Astrocyte of the hippocampus (primary cell): ENCODE results near the gene CENPT.

Experiments
- DNase-seq: peaks from one replicate; pipeline ENCODE4 v3.0.0; 2011; ENCODE audit warnings: low read depth, low spot score

The CENPT gene

GRCh38 chr16:67847064-67847861 is at the start of gene CENPT:
CENPT (minus strand) TSS chr16:67847693; CDS start chr16:67833859, 13,834 bp downstream.
- DNase-seq = peak; percentile 67

DNA sequence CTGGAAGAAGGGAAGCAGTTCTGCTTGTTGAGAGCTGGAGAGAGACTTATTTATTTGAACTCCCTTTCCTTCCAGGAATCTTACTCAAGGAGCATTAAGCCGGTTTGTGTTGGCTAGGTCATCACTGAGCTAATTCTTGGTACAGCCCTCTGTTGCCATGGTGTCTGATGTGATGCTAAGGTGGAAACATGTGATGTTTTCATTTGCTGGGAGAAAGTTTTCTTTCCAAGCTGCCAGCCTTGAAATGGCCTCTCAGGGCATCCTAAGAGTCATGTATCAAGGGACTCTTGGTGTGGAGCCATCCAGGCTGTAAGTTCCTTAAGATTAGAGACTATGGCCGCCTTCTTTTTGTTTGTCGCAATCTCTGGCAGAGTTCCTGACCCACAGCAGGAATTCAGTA is 49.7 kb upstream of the CENPT start:
- peak; percentile 85 for DNase-seq

DNA sequence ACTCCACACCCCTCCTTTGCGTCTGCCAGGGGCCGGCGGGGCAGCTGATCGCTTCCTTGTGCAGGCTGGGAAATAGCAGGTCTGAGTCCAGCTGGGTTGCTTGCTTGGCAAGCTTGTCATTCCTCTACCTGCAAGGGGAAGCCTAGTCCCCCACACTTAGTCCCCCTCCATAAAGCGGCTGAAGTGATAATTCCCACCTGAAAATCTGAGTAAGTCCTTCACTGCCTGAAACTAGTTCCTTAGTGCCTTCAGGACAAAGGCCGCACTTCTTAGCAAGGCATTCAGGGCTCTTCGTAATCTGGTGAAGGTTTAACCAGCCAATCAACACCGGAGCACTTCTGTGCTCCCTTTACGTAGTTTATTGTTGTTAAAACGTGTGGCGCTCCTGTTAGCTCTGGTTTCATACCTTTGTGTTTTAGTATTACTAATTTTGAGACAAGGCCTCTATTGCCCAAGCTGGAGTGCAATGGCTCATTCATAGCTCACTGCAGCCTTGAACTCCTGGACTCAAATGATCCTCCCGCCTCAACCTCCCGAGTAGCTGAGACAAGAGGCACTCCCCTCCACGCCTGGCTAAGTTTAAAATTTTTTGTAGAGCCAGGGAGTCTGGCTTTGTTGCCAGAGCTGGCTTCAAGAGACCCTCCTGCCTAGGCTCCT is 46.4 kb upstream of the CENPT start:
- no peak for DNase-seq

DNA sequence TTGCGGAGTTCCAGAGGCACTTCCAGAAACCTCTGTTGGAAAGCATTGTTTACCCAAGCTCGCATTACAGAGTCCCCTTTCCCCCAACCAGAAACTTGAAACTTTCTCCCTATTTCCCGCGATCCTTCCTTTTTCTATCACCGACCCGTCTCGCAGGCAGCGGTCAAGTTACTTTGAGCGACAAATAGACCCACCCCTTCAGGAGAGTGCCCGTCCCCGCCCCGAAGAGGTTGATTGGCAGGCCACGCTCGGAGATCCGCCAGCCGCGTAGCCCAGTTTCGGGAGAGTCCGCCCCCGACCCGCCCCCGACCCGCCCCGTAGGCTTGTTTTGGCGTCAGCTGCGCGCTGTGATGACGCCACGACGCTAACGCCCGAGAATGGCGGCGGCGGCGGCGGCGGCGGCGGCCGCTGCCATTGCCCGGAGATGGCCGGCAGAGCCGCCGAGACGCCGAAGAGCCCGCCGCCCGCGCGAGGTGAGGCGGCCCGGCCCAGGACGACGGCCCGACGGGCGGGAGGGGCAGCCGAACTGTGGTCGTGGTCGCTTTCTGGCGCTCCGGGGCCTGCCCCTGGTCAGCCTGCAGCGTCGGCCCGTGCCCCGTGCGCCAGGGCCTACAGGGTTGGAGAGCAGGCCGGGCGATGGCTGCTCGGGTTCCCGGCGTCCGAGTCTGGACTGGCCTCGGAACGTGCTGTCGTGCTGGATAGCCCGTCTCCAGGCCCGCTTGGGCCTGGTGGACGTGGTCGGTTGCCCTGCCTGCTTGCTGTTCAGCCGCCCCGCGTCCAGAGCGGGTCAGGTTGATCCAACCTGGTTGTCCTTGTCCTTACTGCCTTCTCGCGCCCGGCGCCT is 45.6 kb upstream of the CENPT start, which contains the start of gene PSKH1:
PSKH1 (plus strand) TSS at position 356 of the 844 bp plus-strand sequence. CDS start 15,496 bp downstream, outside the sequence.
- peak; percentile 99 for DNase-seq

GRCh38 chr16:67892375-67892774 is 44.9 kb upstream of the CENPT start:
- DNase-seq = no peak

GRCh38 chr16:67888331-67888730 is 40.8 kb upstream of the CENPT start:
- DNase-seq = no peak

GRCh38 chr16:67886387-67886786 is 38.9 kb upstream of the CENPT start:
- no peak for DNase-seq

- DNase-seq = no peak
These were observed 38.5 kb upstream of the CENPT start for GRCh38 chr16:67885976-67886375.

DNA sequence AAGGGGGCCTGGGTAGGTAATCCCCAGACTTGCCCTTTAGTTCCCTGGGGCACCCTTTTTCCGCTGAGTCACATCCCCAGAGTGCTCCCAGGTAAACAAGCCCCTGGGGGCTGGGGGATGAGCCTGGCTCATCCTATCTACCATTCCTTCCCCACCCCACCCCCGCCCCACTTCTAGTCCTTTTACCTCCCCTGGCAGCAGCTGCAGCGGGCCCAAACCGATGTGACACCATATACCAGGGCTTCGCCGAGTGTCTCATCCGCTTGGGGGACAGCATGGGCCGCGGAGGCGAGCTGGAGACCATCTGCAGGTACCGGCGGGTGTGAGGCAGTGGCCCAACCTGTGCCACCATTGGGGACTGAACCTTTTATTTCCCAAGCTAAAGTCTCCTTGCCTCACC is 38.1 kb upstream of the CENPT start:
- no peak for DNase-seq

GRCh38 chr16:67884684-67885083 is 37.2 kb upstream of the CENPT start, which contains the start of gene NRN1L:
NRN1L (plus strand) TSS chr16:67884885; CDS start chr16:67884904, 19 bp downstream.
- peak; percentile 95 for DNase-seq

- peak; percentile 67 for DNase-seq
These were observed 36.4 kb upstream of the CENPT start for GRCh38 chr16:67883872-67884261.

DNA sequence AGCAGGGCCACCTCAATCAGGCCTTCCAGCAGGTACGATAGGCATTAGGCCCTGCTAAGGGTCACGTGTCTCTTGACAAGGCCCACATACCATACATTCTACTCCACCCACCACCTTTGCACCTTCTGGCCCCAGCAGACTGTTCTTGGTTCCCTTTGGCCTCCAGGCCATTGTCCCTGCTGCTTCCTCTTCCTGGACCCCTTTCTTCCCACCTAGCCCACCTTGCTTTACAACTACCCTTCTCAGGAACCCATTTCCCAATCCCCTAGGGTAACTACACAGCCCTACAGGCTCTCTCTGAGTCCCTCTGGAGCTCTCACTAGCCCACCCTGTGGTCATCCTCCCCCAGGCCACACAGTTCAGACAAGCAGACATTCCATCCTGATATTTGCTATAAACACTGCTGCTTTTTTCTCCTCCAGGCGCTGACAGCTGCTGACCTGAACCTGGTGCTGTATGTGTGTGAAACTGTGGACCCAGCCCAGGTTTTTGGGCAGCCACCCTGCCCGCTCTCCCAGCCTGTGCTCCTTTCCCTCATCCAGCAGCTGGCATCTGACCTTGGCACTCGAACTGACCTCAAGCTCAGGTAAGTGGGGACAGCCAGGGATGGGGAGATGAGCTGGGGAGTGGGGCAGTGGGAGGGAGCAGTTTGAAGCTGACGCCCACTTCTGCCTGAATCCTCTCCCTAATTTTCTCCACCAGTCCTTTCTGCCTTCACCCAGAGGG is 35.8 kb upstream of the CENPT start:
- no peak for DNase-seq

- DNase-seq = peak; percentile 41
These were observed 35.1 kb upstream of the CENPT start for GRCh38 chr16:67882374-67883145.

DNA sequence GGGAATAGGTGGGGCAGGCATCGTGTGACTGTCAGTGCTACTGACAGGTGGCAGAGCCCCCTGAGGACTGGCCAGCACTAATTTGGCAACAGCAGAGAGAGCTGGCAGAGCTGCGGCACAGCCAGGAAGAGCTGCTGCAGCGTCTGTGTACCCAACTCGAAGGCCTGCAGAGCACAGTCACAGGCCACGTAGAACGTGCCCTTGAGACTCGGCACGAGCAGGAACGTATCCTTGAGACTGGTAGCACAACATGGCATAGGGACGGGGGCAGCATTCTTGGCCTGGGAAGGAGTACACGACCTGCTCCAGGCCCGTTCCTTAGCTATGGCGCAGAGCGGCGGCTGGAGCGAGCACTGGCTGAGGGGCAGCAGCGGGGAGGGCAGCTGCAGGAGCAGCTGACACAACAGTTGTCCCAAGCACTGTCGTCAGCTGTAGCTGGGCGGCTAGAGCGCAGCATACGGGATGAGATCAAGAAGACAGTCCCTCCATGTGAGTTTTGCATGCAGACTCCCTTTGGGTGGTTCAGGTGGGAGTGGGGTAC is 34.2 kb upstream of the CENPT start:
- DNase-seq = no peak

GRCh38 chr16:67880584-67880983 is 33.1 kb upstream of the CENPT start:
- no peak for DNase-seq

DNA sequence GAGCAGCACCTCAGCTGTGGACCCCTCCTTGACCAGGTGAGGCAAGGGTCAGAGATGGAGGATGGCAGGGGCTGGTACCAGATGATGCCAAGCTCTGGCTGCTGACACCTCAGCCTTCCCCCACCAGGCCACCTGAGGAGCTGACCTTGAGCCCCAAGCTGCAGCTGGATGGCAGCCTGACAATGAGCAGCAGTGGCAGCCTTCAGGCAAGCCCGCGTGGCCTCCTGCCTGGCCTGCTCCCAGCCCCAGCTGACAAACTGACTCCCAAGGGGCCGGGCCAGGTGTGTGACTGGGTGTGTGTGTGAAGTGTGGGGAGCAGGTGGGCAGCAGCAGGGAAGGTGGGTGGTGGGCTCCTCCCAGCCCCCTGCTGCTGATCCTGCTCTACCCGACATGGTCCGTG is 32.4 kb upstream of the CENPT start:
- no peak for DNase-seq

GRCh38 chr16:67879462-67879861 is 32.0 kb upstream of the CENPT start:
- DNase-seq = no peak

- DNase-seq = no peak
These were observed 31.4 kb upstream of the CENPT start for GRCh38 chr16:67878846-67879245.

- no peak for DNase-seq
These were observed 30.7 kb upstream of the CENPT start for GRCh38 chr16:67878232-67878631.

DNA sequence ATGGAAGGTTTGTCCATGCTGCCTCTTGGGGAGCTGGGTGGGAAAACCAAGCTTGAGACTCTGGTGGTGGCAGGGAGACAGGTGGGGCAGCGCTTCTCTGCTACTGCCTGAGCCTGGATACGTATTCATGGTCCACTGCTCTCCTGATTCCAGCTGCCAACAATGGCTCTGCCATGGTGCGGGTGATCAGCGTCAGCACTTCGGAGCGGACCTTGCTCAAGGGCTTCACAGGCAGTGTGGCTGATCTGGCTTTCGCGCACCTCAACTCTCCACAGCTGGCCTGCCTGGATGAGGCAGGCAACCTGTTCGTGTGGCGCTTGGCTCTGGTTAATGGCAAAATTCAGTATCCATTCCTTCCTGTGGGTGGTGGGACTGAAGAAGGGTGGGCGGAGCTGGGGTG is 29.6 kb upstream of the CENPT start:
- DNase-seq = no peak
